Activated CD8-positive, alpha-beta memory T cell treated with anti-CD3 and anti-CD28 coated beads, Interleukin-2, amount 10 ng/mL, durations not matched to agents 7 days and 5 days (primary cell): ENCODE results near the gene MED12L. TPM values are rescaled to one million over a fixed set of nuclear protein-coding genes. Genes with fewer than 3 reads are reported as not detected.
A peak's percentile ranks its signal among the peaks of the same experiment; 100 is the strongest.
"Not testable (repeated sequence)": the region's sequence is repeated elsewhere in the genome, so short reads cannot be mapped to it uniquely, and the experiment has no call there.

ENCODE experiments used
- ATAC-seq: fragments of 150-1000 bp; cut with Tn5 transposase; one replicate; pipeline ENCODE4 v1.10.0; 2021; ENCODE audit warnings: moderate library complexity
- CTCF ChIA-PET: fragments of 350-600 bp; sonication (Branson Sonifier 250); formaldehyde crosslinking; loops from one replicate; lab custom pipeline; 2021; ENCODE audit warnings: antibody characterized with exemption; lab: Charles Lee
- DNase-seq: peaks from one replicate; pipeline ENCODE4 v3.0.0-alpha.2; 2020
- H3K27ac Mint-ChIP-seq: one replicate; pipeline ENCODE4 v1.8.0; 2021; ENCODE audit warnings: mild to moderate bottlenecking, mixed read lengths
- H3K27me3 Mint-ChIP-seq: one replicate; pipeline ENCODE4 v1.8.0; 2021; ENCODE audit warnings: mixed read lengths
- H3K36me3 Mint-ChIP-seq: one replicate; pipeline ENCODE4 v1.8.0; 2021; ENCODE audit warnings: mild to moderate bottlenecking, mixed read lengths
- H3K4me1 Mint-ChIP-seq: one replicate; pipeline ENCODE4 v1.8.0; 2021; ENCODE audit warnings: mixed read lengths
- H3K4me3 Mint-ChIP-seq: one replicate; pipeline ENCODE4 v1.8.0; 2021; ENCODE audit warnings: mild to moderate bottlenecking, moderate library complexity, mixed read lengths
- H3K9me3 Mint-ChIP-seq: one replicate; pipeline ENCODE4 v1.8.0; 2022; ENCODE audit warnings: low read depth, mixed read lengths
- total RNA-seq, 2 experiments: library from RNA; stranded (reverse); gene quantifications; one replicate each; pipeline ENCODE4 v1.2.3, GENCODE V29; 2021

MED12L gene
- total RNA-seq, 2 experiments from 2014 or later: 2.2 to 3.2 TPM

DNA sequence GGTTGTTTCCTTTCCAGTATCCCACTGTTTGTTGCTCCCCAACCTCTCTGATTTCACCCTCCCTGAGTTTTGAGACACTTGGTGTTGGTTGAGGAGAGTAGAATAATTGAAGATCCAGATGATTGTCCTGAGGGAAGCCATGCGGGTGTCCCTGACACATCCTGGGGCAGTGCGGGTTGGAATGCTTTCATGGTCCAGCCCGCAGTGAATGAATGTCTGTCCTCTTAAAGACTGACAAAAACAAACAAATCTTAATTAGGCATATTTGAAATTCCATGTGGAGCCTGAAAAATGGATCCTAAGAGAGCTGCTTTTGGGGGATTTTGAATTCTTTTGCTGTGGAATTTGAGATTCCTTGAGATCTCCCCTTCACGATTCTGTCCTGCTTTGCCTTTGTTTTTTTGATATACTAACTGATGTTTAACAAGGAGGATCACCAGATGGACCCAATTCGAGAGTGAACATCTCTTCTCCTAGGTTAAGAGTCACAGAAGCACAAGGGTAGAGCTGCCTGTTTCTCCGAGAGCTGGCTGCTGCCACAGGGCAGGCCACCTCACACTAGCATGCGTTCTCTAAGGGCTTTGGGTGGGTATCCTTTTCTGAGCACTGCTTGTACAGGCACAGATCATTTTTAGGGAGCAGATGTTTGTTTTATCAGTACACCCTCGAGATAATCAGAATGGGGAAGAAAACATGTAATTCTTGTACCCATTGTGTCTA, 70.1 kb downstream of the MED12L start:
- Mint-ChIP-seq H3K27ac (no peak overlapping the region), H3K4me3 (no peak overlapping the region), H3K9me3 (no peaks in the 10 kb centered on the region), H3K36me3 (no peaks in the 10 kb centered on the region), H3K27me3 (peaks cover 6% of the 10 kb centered on the region), H3K4me1 (peaks cover 3% of the 10 kb centered on the region)
- DNase-seq (no peak), ATAC-seq (no peak)
- CTCF ChIA-PET: interaction anchor here (1.2 to 2.4 kb wide), 6 partner anchors 8 to 126 kb away, joined by 3 to 15 read pairs (median 6); no protein-coding TSS in a partner anchor

- ATAC-seq (peak; percentile 84), DNase-seq (no peak)
- CTCF ChIA-PET: interaction anchor here (0.6 to 2.4 kb wide), 14 partner anchors 10 to 171 kb away, joined by 3 to 15 read pairs (median 4); partner anchors contain the start of gene P2RY14
- Mint-ChIP-seq H3K4me3 (no peak overlapping the region), H3K9me3 (no peaks in the 10 kb centered on the region), H3K27ac (no peak overlapping the region), H3K36me3 (no peaks in the 10 kb centered on the region), H3K4me1 (peaks cover 3% of the 10 kb centered on the region), H3K27me3 (peaks cover 6% of the 10 kb centered on the region)
Observed at GRCh38 chr3:151156618-151157216, 71.3 kb downstream of the MED12L start.

DNA sequence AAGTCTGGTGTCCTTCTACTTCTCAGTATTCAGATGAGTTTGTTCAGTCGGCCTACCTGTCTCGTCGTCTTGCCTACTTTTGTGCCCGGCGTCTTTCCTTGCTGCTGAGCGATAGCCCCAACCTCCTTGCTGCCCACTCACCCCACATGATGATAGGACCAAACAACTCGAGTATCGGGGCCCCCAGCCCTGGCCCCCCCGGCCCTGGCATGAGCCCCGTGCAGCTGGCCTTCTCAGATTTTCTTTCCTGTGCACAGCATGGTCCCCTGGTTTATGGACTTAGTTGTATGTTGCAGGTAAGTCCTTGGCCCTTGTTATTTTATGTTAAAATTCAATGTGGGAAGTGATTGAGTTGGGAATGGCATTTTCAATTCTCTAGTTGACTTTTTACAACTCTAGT, 74.3 kb downstream of the MED12L start:
- H3K4me3 Mint-ChIP-seq: no peak overlapping the region
- peaks cover 6% of the 10 kb centered on the region for H3K27me3 Mint-ChIP-seq
- H3K36me3 Mint-ChIP-seq: no peaks in the 10 kb centered on the region
- peaks cover 3% of the 10 kb centered on the region for H3K4me1 Mint-ChIP-seq
- H3K27ac Mint-ChIP-seq: no peak overlapping the region
- DNase-seq (no peak), ATAC-seq (no peak)
- no peaks in the 10 kb centered on the region for H3K9me3 Mint-ChIP-seq
- CTCF ChIA-PET: interaction anchor here (1.0 to 1.3 kb wide), 2 partner anchors 8 to 122 kb away, joined by 4 read pairs; no protein-coding TSS in a partner anchor

DNA sequence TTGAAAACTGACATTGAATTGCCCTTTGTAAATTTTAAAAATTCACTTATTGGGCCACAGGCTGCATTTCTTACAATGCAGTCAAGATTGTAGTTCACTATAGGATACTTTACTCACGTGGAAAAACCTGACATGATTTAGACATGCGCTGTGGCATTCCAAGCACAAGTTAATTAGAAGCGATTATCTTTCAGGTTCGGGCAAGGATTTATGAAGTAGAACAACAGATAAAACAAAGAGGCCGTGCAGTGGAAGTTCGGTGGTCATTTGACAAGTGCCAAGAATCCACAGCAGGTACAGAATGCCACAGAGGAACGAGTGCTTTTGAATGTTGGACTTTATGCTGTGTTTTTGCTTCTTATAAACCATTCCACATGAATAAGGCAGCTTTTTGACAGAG, 79.8 kb downstream of the MED12L start:
- ATAC-seq (no peak), DNase-seq (no peak)
- H3K36me3 Mint-ChIP-seq: no peaks in the 10 kb centered on the region
- H3K27me3 Mint-ChIP-seq: no peaks in the 10 kb centered on the region
- CTCF ChIA-PET: no interaction called here
- H3K27ac Mint-ChIP-seq: no peak overlapping the region
- peaks cover 17% of the 10 kb centered on the region for H3K4me1 Mint-ChIP-seq
- no peaks in the 10 kb centered on the region for H3K9me3 Mint-ChIP-seq
- no peak overlapping the region for H3K4me3 Mint-ChIP-seq

DNA sequence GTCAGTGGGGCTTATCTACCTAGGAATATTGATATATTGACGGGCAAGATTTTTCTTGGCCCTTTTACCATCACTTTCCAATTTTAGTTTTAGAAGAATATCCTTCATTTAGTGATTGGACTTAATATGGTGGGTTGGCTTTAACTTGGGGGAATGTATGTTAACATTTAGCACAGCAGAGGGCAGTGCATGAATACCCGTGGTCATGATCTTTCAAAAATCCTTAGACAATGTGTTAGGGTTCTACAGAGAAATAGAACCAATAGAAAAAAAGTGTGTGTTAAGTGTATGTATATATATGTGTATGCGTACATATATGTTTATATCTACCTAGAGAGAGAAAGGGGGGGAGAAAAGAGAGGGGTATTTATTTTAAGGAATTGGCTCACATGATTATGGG, 80.7 kb downstream of the MED12L start:
- H3K4me1 Mint-ChIP-seq: peaks cover 26% of the 10 kb centered on the region
- H3K9me3 Mint-ChIP-seq: no peaks in the 10 kb centered on the region
- ATAC-seq (no peak), DNase-seq (no peak)
- no peaks in the 10 kb centered on the region for H3K36me3 Mint-ChIP-seq
- H3K27ac Mint-ChIP-seq: no peak overlapping the region
- no peaks in the 10 kb centered on the region for H3K27me3 Mint-ChIP-seq
- CTCF ChIA-PET: interaction anchor here (1.2 to 6.1 kb wide), 4 partner anchors 37 to 119 kb away, joined by 5 to 118 read pairs (median 37); partner anchors contain the start of genes GPR171 and P2RY14
- H3K4me3 Mint-ChIP-seq: no peak overlapping the region

DNA sequence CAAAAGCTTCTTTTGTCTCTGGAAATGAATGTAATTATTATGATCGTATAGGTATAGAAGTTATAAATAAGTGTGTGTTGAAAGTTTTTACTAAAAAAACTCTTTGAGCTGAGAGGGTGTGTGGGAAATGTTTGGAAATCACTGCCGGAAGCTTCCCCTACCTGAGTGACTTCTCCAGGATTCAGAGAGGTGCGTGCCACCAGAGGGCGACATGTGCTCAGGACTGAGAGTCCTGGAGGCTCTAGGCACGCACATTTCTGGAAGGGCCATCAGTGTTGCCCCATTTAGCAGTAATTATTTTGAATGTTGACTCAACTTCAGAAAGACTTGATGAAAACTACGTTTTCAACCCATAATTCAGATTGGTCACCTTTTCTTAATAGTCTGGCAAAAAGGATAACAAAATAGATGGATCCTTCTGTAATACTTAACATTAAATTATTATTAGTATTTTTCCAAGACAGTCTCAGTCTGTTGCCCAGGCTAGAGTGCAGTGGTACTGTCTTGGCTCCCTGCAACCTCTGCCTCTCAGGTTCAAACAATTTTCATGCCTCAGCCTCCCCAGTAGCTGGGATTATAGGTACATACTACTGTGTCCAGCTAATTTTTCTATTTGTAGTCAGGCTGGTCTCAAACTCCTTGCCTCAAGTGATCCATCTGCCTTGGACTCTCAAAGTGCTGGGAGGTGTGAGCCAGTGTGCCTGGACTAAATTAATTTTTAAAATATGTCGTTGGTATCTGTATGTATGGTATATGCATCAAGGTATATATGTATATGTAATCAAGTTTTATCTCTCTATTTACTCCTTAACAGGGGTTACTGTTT, 83.0 kb downstream of the MED12L start:
- no peaks in the 10 kb centered on the region for H3K36me3 Mint-ChIP-seq
- H3K27me3 Mint-ChIP-seq: no peaks in the 10 kb centered on the region
- peaks cover 44% of the 10 kb centered on the region for H3K4me1 Mint-ChIP-seq
- DNase-seq: peak; percentile 90
- peak overlapping the region; percentile 49 for H3K27ac Mint-ChIP-seq
- peak; percentile 68 for ATAC-seq
- no peaks in the 10 kb centered on the region for H3K9me3 Mint-ChIP-seq
- no peak overlapping the region for H3K4me3 Mint-ChIP-seq
- CTCF ChIA-PET: interaction anchor here (0.7 to 6.1 kb wide), 33 partner anchors 9 to 670 kb away, joined by 3 to 118 read pairs (median 6); partner anchors contain the start of genes GPR171 and P2RY14

GRCh38 chr3:151169262-151169947, 83.9 kb downstream of the MED12L start:
- Mint-ChIP-seq H3K4me3 (no peak overlapping the region), H3K36me3 (peaks cover 1% of the 10 kb centered on the region), H3K27me3 (no peaks in the 10 kb centered on the region), H3K9me3 (no peaks in the 10 kb centered on the region), H3K27ac (peak overlapping the region; percentile 94), H3K4me1 (peaks cover 51% of the 10 kb centered on the region)
- CTCF ChIA-PET: interaction anchor here (1.4 to 6.1 kb wide), 13 partner anchors 13 to 157 kb away, joined by 3 to 118 read pairs (median 15); partner anchors contain the start of gene P2RY14
- no peak for DNase-seq
- no peak for ATAC-seq

GRCh38 chr3:151169948-151170679, 84.7 kb downstream of the MED12L start:
- Mint-ChIP-seq H3K27ac (peak overlapping the region; percentile 94), H3K4me1 (peaks cover 51% of the 10 kb centered on the region)
- CTCF ChIA-PET: interaction anchor here (0.9 to 6.1 kb wide), 10 partner anchors 12 to 109 kb away, joined by 3 to 118 read pairs (median 17); partner anchors contain the start of genes GPR171 and P2RY14

GRCh38 chr3:151171145-151171757, 85.8 kb downstream of the MED12L start:
- Mint-ChIP-seq H3K36me3 (peaks cover 1% of the 10 kb centered on the region), H3K27me3 (no peaks in the 10 kb centered on the region), H3K9me3 (no peaks in the 10 kb centered on the region), H3K4me3 (peak overlapping the region; percentile 57), H3K4me1 (peaks cover 51% of the 10 kb centered on the region), H3K27ac (peak overlapping the region; percentile 94)
- CTCF ChIA-PET: interaction anchor here (0.7 to 6.1 kb wide), 13 partner anchors 12 to 121 kb away, joined by 3 to 118 read pairs (median 7); partner anchors contain the start of genes GPR171 and P2RY14
- DNase-seq (peak; percentile 86), ATAC-seq (peak; percentile 87)

More at GRCh38 chr3:151169948-151170679, 84.7 kb downstream of the MED12L start:
- peak; percentile 16 for ATAC-seq
- not testable (repeated sequence) for H3K36me3 Mint-ChIP-seq, H3K27me3 Mint-ChIP-seq, H3K9me3 Mint-ChIP-seq
- peak overlapping the region; percentile 57 for H3K4me3 Mint-ChIP-seq
- DNase-seq: peak; percentile 57

DNA sequence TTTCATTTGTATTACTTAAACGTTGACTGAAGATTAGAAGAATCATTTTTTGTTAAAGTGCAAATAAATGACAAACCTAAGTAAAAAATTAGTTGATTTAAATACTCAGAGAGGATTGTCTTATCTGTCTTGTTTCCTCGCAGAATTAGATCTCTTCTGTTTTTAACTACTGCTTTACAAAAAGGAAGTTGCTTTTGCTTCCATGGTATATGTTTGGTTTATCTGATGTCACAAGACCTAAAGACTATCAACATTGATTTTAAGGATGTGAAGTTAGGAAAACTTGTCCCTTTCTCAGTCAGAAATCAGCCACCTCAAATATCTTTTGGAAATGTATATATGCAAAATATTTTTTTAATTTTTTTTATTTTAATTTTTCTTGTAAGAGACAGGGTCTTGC, 88.9 kb downstream of the MED12L start:
- H3K36me3 Mint-ChIP-seq: peaks cover 1% of the 10 kb centered on the region
- peaks cover 42% of the 10 kb centered on the region for H3K4me1 Mint-ChIP-seq
- ATAC-seq: no peak
- no peaks in the 10 kb centered on the region for H3K27me3 Mint-ChIP-seq
- no peaks in the 10 kb centered on the region for H3K9me3 Mint-ChIP-seq
- DNase-seq: no peak
- no peak overlapping the region for H3K4me3 Mint-ChIP-seq
- CTCF ChIA-PET: interaction anchor here (1.2 to 1.5 kb wide), 4 partner anchors 11 to 56 kb away, joined by 3 to 6 read pairs (median 3); no protein-coding TSS in a partner anchor
- no peak overlapping the region for H3K27ac Mint-ChIP-seq

GRCh38 chr3:151175952-151176351, 90.5 kb downstream of the MED12L start:
- no peak for ATAC-seq
- H3K9me3 Mint-ChIP-seq: no peaks in the 10 kb centered on the region
- H3K4me1 Mint-ChIP-seq: peaks cover 29% of the 10 kb centered on the region
- no peaks in the 10 kb centered on the region for H3K27me3 Mint-ChIP-seq
- H3K4me3 Mint-ChIP-seq: no peak overlapping the region
- H3K36me3 Mint-ChIP-seq: peaks cover 1% of the 10 kb centered on the region
- H3K27ac Mint-ChIP-seq: no peak overlapping the region
- CTCF ChIA-PET: interaction anchor here (1.5 kb wide), 2 partner anchors 9 to 10 kb away, joined by 3 to 4 read pairs; no protein-coding TSS in a partner anchor
- DNase-seq: no peak
